GM12878 (cell line): Measurements from ENCODE around the gene B3GNT7. TPM values are rescaled to one million over a fixed set of nuclear protein-coding genes. Genes with fewer than 3 reads are reported as not detected.

Source experiments
- BCL11A ChIP-seq: IDR thresholded peaks from 2 replicates; pipeline ENCODE4 v1.6.1; 2011; ENCODE audit warnings: low read depth, low read length
- GATAD2B ChIP-seq: fragments of 450-650 bp; conservative IDR thresholded peaks from 2 replicates; pipeline ENCODE4 v1.6.1; 2017; ENCODE audit warnings: low read depth, mild to moderate bottlenecking, moderate library complexity
- IKZF1 ChIP-seq: fragments of 450-650 bp; conservative IDR thresholded peaks from 2 replicates; pipeline ENCODE4 v1.6.1; 2017; ENCODE audit warnings: antibody characterized with exemption, mild to moderate bottlenecking
- IKZF2 ChIP-seq, 2 experiments: fragments of 450-650 bp; IDR thresholded peaks; 2 replicates each; pipeline ENCODE4 v1.6.1; 2017; ENCODE audit warnings: mild to moderate bottlenecking in 2 of 2, moderate library complexity in 2 of 2
- MEF2B ChIP-seq: fragments of 450-650 bp; IDR thresholded peaks from 2 replicates; pipeline ENCODE4 v1.6.1; 2018; ENCODE audit warnings: mild to moderate bottlenecking, moderate library complexity; ENCODE audit not compliant: partially characterized antibody, poor library complexity, severe bottlenecking
- MTA2 ChIP-seq: fragments of 450-650 bp; IDR thresholded peaks from 2 replicates; pipeline ENCODE4 v1.6.1; 2016; ENCODE audit warnings: low read depth, mild to moderate bottlenecking, moderate library complexity
- MXI1 ChIP-seq: fragments of 150-350 bp; IDR thresholded peaks from 2 replicates; pipeline ENCODE4 v1.6.1; 2011; ENCODE audit warnings: low read depth, mild to moderate bottlenecking, inconsistent platforms, low read length, improper control_type of control experiment
- NR2C1 ChIP-seq: fragments of 450-650 bp; IDR thresholded peaks from 2 replicates; pipeline ENCODE4 v1.6.1; 2017; ENCODE audit warnings: antibody characterized with exemption, mild to moderate bottlenecking, moderate library complexity
- NR2F1 ChIP-seq: fragments of 450-650 bp; conservative IDR thresholded peaks from 2 replicates; pipeline ENCODE4 v1.6.1; 2017; ENCODE audit warnings: mild to moderate bottlenecking
- PAX5 ChIP-seq: IDR thresholded peaks from 2 replicates; pipeline ENCODE4 v1.6.1; 2011; ENCODE audit warnings: low read depth, low read length, borderline replicate concordance
- SIN3A ChIP-seq: IDR thresholded peaks from 2 replicates; pipeline ENCODE4 v1.6.1; 2012; ENCODE audit warnings: low read depth, low read length, improper control_type of control experiment
- SMARCA5 ChIP-seq: fragments of 450-650 bp; IDR thresholded peaks from 2 replicates; pipeline ENCODE4 v1.6.1; 2017; ENCODE audit warnings: mild to moderate bottlenecking
- SMC3 ChIP-seq: IDR thresholded peaks from 2 replicates; pipeline ENCODE4 v1.6.1; 2011; ENCODE audit warnings: low read length, improper control_type of control experiment, borderline replicate concordance
- SUPT20H ChIP-seq: IDR thresholded peaks from 2 replicates; pipeline ENCODE4 v1.6.1; 2011; ENCODE audit warnings: low read depth, mild to moderate bottlenecking, low read length, moderate library complexity, borderline replicate concordance; ENCODE audit not compliant: control insufficient read depth
- ZNF217 ChIP-seq: fragments of 450-650 bp; IDR thresholded peaks from 2 replicates; pipeline ENCODE4 v1.6.1; 2017; ENCODE audit warnings: antibody characterized with exemption, mild to moderate bottlenecking
- polyA plus RNA-seq, 11 experiments: library from polyadenylated mRNA; depleted of rRNA in 4 of 11; unstranded in 6 of 11; stranded (reverse) in 5 of 11; fragments of >200 nt; fragmentation: Nextera tagmentation in 4 of 11; fragmentation: Illumina TruSeq in 1 of 11; extraction: Ambion mirVana in 4 of 11; extraction: Trizol in 1 of 11; gene quantifications; 1 replicate in 1 of 11; 2 replicates in 10 of 11; pipeline versions ENCODE4 v1.2.1 to v1.2.3, GENCODE V29; 2011 to 2016; ENCODE audit warnings: inconsistent platforms in 2 of 11, missing spikeins in 2 of 11, low read depth in 1 of 11
- total RNA-seq, 4 experiments: library from RNA; depleted of rRNA in 3 of 4; stranded (reverse); fragments of >200 nt in 3 of 4; fragmentation: Illumina TruSeq in 1 of 4; extraction: Trizol in 1 of 4; gene quantifications; 2 replicates each; pipeline versions ENCODE4 v1.2.1 to v1.2.3, GENCODE V29; 2013 to 2021
- TF ChIP-seq, protein P1 (sequence below): fragments of 450-650 bp; IDR thresholded peaks from 2 replicates; pipeline ENCODE4 v1.6.1; 2018; ENCODE audit warnings: mild to moderate bottlenecking, low read depth, moderate library complexity; ENCODE audit not compliant: partially characterized antibody
- TF ChIP-seq, protein P2 (sequence below), 3 experiments: IDR thresholded peaks in 2 of 3; conservative IDR thresholded peaks in 1 of 3; 2 replicates each; pipeline ENCODE4 v1.5.1; 2011; ENCODE audit warnings: low read depth in 3 of 3, low read length in 3 of 3, mild to moderate bottlenecking in 3 of 3, control low read depth in 2 of 3, moderate library complexity in 2 of 3, inconsistent platforms in 1 of 3, mixed read lengths in 1 of 3; ENCODE audit not compliant: control insufficient read depth in 2 of 3, insufficient read depth in 1 of 3; ENCODE audit errors: extremely low read depth in 1 of 3
- TF ChIP-seq, protein P3 (sequence below): IDR thresholded peaks from 2 replicates; pipeline ENCODE4 v1.6.1; 2011; ENCODE audit warnings: borderline replicate concordance, low read depth, mild to moderate bottlenecking, moderate library complexity, low read length; ENCODE audit not compliant: insufficient read depth, poor library complexity, severe bottlenecking
- TF ChIP-seq, protein P4 (sequence below): fragments of 150-350 bp; IDR thresholded peaks from 2 replicates; pipeline ENCODE4 v1.6.1; 2016; ENCODE audit warnings: low read depth, low read length

The B3GNT7 gene
- total and polyA plus RNA-seq, 10 of the 15 experiments (the other 5 are each of a cell fraction or from before 2014, with no cell fraction given), result 0.91 to 12.6 (median 3.7) TPM

DNA sequence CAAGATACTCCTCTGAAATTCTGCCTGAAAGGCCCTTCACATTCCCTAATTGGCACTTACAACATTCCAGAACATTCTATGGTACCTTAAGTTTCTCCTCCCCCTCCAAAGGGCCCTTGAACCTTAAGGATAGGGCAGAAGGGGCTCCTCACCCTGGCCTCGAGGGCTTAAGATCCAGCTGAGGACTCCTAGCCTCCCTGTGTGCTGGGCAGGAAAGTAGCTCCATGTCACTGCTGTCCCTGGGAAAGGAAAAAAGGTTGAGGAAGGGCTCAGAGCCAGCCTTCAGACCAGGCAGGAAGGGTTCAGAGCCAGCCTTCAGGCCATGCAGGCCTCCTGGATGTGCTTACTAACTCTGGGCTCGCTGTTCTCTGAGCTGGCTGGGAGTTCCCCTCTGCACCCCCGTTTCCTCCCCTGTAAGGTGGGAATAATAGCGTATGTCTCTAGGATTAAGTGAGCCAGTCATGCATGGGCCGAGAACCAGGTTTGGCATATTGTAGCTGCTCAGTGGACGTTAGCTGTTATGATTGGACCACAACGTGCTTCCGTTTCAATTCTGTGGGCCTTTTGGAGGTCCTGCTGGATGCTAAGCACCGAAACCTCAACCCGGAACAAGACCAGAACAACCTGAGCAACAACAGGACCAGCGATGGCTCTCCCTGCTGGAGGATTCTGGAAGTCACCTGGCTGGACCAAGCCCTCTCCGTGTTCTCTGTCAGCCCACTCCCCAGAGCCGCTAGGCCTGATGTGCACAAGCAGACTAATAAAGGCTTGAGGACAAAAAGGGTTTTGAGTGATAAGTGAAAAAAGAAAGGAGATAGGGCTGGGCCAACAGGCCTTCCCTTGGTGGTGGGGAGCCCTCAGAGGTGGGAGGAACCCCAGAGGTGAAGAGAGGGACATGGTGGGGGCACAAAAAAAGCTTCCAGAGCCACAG, 1.0 kb upstream of the B3GNT7 start (continued):
- TF ChIP-seq, protein P1, sequence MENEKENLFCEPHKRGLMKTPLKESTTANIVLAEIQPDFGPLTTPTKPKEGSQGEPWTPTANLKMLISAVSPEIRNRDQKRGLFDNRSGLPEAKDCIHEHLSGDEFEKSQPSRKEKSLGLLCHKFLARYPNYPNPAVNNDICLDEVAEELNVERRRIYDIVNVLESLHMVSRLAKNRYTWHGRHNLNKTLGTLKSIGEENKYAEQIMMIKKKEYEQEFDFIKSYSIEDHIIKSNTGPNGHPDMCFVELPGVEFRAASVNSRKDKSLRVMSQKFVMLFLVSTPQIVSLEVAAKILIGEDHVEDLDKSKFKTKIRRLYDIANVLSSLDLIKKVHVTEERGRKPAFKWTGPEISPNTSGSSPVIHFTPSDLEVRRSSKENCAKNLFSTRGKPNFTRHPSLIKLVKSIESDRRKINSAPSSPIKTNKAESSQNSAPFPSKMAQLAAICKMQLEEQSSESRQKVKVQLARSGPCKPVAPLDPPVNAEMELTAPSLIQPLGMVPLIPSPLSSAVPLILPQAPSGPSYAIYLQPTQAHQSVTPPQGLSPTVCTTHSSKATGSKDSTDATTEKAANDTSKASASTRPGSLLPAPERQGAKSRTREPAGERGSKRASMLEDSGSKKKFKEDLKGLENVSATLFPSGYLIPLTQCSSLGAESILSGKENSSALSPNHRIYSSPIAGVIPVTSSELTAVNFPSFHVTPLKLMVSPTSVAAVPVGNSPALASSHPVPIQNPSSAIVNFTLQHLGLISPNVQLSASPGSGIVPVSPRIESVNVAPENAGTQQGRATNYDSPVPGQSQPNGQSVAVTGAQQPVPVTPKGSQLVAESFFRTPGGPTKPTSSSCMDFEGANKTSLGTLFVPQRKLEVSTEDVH, result no peak
- TF ChIP-seq PAX5, result peak; percentile 82; the same call in 1 of the 2 replicates
- TF ChIP-seq, protein P2, sequence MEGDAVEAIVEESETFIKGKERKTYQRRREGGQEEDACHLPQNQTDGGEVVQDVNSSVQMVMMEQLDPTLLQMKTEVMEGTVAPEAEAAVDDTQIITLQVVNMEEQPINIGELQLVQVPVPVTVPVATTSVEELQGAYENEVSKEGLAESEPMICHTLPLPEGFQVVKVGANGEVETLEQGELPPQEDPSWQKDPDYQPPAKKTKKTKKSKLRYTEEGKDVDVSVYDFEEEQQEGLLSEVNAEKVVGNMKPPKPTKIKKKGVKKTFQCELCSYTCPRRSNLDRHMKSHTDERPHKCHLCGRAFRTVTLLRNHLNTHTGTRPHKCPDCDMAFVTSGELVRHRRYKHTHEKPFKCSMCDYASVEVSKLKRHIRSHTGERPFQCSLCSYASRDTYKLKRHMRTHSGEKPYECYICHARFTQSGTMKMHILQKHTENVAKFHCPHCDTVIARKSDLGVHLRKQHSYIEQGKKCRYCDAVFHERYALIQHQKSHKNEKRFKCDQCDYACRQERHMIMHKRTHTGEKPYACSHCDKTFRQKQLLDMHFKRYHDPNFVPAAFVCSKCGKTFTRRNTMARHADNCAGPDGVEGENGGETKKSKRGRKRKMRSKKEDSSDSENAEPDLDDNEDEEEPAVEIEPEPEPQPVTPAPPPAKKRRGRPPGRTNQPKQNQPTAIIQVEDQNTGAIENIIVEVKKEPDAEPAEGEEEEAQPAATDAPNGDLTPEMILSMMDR (IDR thresholded peaks at IDR 0.05 in 2 of 3, conservative IDR thresholded peaks at IDR 0.05 in 1 of 3; ENCODE audit: control insufficient read depth in 2 of 3, extremely low read depth in 1 of 3, insufficient read depth in 1 of 3, low read depth in 3 of 3, low read length in 3 of 3), result peak; percentile 52 to 67 (median 61)
- peak; percentile 76 to 87 for TF ChIP-seq IKZF2 (IDR thresholded peaks at IDR 0.05)
- peak; percentile 47; the same call in 1 of the 2 replicates for TF ChIP-seq MTA2
- peak; percentile 48; the same call in 1 of the 2 replicates for TF ChIP-seq MXI1
- no peak for TF ChIP-seq BCL11A
- peak; percentile 57; the same call in 1 of the 2 replicates for TF ChIP-seq SIN3A
- TF ChIP-seq ZNF217, result no peak
- TF ChIP-seq, protein P3, sequence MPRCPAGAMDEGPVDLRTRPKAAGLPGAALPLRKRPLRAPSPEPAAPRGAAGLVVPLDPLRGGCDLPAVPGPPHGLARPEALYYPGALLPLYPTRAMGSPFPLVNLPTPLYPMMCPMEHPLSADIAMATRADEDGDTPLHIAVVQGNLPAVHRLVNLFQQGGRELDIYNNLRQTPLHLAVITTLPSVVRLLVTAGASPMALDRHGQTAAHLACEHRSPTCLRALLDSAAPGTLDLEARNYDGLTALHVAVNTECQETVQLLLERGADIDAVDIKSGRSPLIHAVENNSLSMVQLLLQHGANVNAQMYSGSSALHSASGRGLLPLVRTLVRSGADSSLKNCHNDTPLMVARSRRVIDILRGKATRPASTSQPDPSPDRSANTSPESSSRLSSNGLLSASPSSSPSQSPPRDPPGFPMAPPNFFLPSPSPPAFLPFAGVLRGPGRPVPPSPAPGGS, result peak; percentile 93
- peak; percentile 75 for TF ChIP-seq IKZF1
- TF ChIP-seq, protein P4, sequence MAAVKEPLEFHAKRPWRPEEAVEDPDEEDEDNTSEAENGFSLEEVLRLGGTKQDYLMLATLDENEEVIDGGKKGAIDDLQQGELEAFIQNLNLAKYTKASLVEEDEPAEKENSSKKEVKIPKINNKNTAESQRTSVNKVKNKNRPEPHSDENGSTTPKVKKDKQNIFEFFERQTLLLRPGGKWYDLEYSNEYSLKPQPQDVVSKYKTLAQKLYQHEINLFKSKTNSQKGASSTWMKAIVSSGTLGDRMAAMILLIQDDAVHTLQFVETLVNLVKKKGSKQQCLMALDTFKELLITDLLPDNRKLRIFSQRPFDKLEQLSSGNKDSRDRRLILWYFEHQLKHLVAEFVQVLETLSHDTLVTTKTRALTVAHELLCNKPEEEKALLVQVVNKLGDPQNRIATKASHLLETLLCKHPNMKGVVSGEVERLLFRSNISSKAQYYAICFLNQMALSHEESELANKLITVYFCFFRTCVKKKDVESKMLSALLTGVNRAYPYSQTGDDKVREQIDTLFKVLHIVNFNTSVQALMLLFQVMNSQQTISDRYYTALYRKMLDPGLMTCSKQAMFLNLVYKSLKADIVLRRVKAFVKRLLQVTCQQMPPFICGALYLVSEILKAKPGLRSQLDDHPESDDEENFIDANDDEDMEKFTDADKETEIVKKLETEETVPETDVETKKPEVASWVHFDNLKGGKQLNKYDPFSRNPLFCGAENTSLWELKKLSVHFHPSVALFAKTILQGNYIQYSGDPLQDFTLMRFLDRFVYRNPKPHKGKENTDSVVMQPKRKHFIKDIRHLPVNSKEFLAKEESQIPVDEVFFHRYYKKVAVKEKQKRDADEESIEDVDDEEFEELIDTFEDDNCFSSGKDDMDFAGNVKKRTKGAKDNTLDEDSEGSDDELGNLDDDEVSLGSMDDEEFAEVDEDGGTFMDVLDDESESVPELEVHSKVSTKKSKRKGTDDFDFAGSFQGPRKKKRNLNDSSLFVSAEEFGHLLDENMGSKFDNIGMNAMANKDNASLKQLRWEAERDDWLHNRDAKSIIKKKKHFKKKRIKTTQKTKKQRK, result no peak
- 0 out of 2 replicates have a peak, but pooled peaks have one; percentile 49 for TF ChIP-seq SMARCA5
- no peak for TF ChIP-seq SUPT20H
- peak; percentile 57; the same call in 1 of the 2 replicates for TF ChIP-seq GATAD2B
- peak; percentile 78 for TF ChIP-seq NR2C1
- TF ChIP-seq MEF2B, result peak; percentile 38
- TF ChIP-seq NR2F1, result no peak
- TF ChIP-seq SMC3, result peak; percentile 40
